GM21825 (cell line): ENCODE data around the gene PFN1.

Source experiments
- ATAC-seq: cut with Tn5 transposase; IDR thresholded peaks from one replicate; pipeline ENCODE4 v1.9.1; 2021; ENCODE audit warnings: mild to moderate bottlenecking, moderate library complexity; ENCODE audit not compliant: unreplicated experiment

Gene PFN1

DNA sequence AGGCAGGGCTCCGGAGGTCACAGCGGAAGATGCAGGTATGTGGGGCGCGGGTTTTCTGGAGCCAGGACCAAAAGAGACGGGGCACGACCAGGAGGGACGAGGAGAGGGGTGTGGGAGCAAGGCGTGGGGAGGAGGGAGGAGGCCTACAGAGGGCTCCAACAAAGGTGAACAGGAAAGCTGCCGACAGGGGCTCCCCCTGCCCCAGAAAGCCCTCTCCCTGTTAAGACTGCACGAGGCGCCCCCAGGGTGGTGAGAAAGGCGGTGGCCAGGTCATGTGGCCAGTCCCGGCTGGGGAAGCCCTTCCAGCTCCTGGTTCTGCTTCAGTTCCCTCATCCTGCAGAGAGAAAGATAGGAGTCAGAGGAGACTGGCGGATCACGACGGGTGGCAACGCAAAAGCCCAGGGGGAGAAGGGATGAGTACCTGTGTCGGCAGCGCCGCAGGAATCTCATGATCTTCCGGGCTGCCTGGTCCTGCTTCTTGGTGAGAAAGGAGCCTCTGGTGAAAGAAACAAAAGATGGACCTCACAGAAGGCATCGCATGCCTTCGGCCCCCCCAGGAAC is 20.2 kb upstream of the PFN1 start:
- no peak for ATAC-seq

DNA sequence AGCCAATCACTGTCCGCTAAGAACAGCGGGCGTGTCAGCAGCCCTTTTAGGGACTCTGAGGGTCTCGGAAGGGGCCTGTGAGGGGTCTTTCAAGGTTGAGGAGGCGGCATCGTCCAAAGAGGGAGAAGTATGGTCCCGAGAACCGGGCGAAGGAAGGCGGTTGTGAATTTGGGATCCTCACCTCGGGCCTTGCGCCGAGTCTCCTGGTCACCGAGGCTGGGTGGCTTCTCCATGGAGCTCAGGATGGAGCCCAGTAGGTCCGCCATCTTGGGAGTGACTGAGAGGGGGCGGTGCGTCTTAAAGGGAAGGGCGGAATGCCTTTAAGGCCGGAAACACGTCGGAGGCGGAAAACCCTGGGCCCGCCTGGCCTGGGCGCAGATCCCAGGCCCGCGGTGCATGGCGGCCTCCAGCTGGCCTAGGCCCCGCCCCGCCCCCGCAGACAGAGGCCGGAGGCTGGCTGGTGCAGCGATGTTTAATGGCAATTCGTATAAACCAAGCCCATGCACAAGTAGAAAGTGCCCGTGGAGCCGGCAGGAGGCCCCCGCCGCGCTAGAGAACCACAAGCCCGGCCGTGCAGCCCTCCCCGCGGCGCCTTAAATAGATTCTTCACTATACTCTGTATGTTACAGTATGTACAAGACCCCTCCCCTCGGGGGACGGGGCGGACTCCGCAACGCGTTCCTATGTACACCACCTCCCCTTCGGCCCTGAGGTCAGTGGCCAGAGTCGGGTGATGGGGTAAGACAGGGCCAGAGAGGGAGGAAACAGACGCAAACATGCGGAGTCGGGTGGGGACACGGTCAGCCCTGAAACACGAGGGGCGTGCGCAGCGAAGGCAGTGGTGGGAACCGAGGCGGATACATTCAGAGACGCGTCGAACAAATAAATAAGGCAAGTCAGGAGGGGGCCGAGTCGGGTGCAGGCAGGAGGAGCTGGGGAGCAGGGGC is 19.5 kb upstream of the PFN1 start, which contains the start of gene SPAG7:
Gene SPAG7 (minus strand): TSS at position 279 of the 947 bp plus-strand sequence. CDS start 13 bp downstream, at position 266.
- ATAC-seq = peak; percentile 66

DNA sequence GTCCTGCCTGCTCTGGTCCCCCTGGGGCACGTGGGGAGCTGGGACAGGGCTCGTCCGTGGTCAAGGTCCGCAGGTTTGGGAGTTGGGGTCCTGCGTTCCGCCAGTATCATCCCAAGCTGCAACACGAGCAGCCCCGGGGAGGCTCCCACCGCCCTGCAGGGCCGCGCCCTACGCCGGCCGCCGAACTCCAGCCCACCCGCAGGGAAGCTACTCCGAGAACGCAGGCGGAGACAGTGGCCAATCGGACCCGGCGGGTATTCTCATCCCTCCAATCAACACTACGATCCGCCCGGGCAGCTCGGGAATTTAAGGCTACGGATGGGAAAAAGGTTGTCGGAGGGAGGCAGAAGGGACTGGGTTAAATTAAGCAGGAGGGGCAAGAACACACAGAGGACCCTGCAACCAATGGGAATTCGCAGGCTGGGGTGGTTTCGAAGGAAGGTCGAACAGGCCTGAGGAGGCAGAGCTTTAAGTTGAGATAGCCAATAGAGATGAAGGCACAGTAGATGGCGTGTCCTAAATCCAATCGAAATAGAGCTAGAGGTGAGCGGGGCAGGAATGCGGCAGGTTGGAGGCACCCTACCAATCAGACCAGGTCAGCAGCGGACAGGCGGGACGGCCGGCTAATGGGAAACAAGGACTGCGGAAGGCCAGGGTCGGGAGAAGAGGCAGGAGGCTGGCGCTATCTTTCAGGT is 18.7 kb upstream of the PFN1 start:
- ATAC-seq = peak; percentile 67

DNA sequence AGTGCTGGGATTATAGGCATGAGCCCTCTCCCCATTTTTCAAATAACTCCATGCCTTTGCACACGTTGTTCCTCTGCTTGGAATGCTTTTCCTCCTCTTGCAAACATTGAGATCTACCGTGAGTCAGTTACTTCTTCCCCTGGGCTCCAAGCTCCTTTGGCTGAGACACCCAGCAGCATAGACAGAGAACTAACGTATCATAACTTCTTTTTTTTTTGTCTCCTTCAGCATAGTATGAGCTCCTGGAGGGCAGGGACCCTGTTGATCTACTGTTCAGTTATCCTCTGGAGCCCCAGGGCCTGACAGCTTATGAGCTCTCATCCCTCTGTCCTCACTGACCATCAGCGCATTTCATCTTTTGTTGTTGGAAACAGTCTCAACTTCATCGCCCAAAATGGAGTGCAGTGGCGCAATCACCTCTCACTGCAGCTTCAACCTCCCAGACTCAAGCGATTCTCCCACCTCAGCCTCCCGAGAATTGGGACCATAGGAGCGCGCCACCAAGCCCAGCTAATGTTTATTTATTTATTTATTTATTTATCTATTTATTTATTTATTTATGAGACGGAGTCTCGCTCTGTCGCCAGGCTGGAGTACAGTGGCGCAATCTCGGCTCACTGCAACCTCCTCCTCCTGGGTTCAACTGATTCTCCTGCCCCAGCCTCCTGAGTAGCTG is 17.1 kb upstream of the PFN1 start:
- no peak for ATAC-seq

DNA sequence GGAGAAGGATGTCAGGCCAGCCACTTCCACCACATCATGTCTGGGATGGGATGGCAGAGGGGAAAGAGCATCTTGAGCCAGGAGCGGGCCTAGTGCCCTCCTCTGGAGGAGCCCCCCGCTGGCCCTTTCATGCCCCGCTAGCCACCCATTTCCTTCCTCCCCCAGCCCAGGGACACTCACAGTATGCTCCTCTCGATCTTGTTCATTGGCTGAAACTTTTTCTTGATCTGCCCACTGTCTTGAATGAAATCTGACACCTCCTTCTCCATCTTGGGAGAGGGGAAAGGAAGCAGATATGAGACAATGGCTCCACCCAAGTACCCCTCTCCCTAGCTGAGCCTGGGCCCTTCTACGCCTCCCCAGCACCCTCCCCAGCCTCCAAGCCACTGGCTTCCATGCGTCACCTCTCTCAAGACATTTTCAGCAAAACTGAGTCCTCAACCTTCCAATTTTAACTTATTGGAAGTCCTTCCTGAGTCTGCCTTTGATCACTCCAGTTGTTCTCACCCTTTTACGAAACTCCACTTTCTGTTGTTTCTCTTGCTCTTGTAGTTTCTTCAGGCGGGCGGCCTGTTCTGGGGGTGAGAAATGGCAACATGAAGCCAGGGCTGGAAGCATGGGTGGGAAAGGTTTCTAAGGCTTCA is 12.1 kb upstream of the PFN1 start:
- no peak for ATAC-seq

DNA sequence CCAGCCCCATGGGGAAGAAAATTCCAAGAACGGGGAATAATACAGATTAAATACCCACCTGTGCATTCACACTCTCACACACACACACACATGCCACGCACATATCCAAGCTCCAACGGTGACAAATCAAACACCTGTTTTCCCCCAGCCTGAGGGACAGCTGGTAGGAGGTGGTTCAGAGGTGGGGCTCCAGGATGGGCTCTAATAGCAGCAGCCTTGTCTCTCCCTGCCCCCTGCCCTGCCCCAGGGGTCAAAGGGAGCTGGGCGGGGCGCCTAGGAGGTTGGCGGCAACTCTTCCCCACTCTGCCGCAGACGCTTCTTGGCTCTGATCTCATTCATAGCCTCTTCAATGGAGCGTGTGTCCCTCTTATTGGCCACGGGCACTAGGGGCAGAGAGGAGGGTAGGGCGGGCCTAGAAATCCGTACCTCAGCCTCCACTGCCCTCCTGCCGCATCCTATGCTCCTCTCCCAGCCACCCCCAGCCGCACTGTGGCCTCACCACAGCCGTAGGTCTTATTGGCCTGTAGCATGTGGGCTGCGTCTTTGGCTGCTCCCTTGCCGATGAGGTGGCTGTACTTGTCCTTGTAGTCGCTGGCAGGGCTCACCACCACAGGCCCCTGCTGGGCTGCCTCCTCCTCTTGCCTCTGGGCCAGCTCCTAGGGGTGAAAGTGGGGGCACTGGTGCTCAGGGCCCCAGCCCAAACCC is 11.1 kb upstream of the PFN1 start:
- no peak for ATAC-seq

DNA sequence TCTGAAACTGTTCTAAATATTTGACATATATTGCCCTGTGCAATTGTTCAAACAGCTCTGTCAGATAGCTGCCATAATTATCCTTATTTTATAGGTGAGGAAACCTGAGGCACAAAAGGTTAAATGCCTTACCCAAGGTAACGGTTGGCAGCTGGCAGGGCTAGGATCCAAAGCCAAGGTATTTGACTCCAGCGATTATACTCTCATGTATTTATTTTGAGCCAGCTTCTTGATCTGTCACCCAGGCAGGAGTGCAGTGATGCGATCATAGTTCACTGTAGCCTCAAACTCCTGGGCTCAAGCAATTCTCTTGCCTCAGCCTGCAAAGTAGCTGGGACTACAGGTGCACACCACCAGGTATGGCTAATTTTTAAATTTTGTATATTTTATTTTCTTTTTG is 9.8 kb upstream of the PFN1 start:
- no peak for ATAC-seq

DNA sequence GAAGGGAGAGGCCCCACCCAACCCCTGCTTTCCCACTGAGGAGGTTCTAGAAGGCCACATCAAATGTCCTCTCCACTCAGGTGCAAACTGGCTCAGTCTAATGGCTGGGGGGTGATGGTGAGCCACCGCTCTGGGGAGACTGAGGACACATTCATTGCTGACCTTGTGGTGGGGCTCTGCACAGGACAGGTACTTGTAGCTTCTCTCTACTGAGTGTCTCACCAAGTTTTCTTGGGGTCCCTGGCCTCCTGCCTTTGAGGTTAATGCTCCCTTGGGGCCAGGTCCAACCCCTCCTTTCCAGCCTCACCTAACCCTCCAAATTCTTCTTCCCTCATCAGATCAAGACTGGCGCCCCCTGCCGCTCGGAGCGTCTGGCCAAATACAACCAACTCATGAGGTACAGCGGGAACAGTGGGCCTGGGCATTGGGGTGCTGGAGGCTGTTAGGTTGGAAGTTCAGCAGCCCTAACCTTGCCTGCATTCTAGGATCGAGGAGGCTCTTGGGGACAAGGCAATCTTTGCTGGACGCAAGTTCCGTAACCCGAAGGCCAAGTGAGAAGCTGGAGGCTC is 8.2 kb upstream of the PFN1 start:
- ATAC-seq = no peak

DNA sequence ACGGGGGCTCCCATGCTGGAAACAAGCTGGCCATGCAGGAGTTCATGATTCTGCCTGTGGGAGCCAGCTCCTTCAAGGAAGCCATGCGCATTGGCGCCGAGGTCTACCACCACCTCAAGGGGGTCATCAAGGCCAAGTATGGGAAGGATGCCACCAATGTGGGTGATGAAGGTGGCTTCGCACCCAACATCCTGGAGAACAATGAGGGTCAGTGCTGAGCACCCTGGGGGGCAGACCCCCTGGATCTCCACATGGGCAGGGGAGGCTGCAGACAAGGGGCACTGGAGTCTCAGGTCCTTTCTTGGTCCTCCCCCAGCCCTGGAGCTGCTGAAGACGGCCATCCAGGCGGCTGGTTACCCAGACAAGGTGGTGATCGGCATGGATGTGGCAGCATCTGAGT is 6.8 kb upstream of the PFN1 start:
- no peak for ATAC-seq

DNA sequence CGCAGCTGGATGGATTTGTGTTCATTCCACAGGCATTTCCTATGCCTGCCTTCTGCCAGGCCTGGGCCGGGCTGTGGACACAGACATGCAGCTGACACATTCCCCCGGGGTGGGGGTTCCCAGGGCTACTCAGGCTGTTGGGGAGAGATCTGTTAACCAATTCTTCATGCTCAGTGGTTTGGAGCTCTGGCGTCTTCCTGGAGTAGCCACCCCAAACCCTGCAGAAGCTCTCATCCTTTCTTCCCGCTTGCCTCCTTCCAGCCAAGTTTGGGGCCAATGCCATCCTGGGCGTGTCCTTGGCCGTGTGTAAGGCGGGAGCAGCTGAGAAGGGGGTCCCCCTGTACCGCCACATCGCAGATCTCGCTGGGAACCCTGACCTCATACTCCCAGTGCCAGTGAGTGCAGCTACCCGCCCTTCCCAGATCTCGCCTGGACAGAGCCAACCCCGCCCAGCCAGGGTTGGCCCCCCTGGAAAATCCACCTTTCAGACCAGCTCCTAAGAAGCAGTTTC is 5.2 kb upstream of the PFN1 start:
- no peak for ATAC-seq

DNA sequence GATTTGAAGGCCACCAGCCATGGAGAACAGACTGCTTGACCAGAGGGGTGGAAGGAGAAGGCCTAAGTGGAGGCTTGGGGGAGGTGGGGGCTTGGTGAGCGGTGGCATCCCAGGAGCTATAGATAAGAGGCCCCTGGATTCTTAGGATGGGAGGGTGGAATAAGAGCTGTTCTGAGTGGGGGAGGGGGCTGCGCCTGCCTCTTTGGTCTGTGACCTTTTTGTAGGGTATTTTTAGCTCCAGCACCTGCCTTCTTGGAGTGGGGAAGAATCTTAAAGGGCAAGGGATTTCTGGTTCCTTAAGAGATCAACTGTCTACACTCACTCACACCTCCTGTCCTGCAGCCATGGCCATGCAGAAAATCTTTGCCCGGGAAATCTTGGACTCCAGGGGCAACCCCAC is 3.2 kb upstream of the PFN1 start:
- ATAC-seq = no peak

DNA sequence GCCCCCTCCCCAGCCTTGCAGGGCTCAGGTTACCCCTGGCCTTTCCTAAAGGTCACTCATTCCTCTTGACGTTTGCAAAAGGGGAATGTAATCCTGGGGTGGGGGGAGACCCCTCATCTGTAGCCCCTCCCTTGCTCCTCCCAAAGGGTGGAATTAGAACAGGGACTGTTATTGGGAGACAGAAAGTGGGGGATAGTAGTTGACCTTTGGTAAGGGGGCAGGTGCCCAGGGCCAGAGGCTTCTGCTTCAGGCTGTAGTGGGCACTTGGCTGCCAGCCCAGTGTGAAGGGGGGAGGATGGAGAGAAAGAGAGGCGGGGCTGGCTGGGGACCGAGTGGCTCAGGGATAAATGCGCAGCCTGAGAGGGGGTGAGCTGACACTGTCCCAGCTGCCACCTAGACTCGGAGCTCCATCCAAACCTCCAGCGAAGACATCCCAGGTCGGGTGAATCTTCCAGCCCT is 2.4 kb upstream of the PFN1 start, which contains the start of gene ENO3:
Gene ENO3 (plus strand): TSS at position 374 of the 459 bp plus-strand sequence. CDS start 711 bp downstream, outside the sequence.
- no peak for ATAC-seq

DNA sequence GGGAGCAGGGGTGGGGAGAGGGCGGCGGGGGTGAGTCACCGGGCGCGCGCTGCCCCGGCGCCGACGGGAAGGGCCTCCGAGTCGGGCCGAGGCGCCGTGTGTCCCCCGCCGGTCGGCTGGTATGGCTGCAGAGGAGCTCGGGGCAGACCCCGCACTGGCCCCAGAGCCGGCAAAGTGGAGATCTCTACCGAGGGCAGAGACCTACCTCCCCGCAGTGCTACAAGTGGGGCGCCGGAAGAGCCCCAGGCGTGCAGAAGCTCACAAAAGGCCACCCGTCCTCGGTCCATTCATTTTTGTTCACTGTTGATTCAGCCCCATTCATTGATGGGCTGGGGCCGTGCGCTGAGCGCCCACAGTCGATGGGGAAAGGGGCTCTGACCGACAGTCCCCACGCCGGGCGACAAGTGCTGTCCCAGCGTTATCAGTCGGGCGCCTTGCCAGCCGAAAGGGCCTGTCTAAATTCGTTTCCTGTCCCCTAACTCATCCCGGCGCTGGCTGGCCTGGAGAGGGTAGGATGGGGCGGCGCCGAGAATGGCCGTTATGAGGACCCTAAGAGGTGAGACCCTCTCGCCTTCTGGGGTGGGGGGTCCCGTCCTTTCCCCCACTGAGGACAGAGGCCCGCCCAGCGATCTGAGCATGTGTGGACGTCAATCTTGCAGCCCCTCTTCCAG is 1.9 kb upstream of the PFN1 start:
- ATAC-seq = no peak

DNA sequence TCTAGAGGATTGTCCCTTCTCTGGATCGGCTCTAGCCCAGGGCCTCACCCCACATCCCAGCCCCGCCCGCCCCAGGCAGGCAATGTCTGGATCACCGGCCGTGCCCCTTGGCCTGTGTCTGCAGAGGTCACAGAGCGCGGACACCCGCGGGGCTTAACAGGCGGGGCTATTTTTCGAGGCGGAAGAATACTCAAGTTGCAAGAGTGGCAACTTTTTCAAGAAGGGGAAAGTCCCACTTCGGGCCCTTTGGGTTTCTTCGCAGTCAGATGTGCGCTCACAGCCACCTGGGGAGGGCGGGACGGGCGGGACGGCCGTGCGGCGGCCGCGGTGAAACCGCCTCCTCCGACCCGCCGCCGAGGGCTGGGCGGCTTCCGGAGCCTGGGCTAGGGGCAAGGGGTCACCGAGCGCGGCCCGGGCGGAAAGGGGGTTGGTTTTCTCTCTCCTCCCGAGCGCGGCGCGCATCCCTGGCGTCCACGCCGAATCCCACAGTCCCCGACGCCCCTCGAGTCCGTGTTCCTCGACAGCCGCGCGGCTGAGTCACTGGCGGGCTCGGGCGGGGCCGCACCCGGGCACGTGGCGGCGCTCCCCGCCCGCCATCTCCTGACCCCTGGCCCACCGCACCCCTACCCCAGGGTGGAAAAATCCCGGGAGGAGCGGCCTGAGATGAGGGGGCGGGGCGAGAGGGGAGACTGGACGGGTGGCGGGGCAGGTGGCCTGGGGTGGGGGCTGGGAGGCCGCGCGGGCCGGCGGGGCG is 1.2 kb upstream of the PFN1 start:
- ATAC-seq = peak; percentile 26

DNA sequence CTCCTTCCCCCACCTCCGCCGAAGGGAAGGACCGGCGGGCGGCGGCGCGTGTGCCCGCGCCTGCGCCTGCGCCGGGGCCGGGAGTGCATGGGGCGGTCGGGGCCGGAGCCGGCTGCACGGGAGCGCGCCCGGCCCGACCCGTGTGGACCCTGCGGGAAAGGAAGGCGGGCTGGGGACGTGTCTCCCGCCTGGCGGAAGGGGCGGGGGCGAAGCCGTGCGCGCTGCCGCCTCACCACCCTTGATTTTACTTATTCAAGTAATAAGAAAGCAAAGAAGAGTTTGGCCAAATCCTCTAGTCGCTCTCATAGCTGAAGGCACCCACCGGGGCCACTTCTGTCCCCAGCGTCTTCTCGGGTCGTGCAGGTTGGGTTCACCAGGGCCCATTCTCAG is 596 bp upstream of the PFN1 start:
- ATAC-seq = peak; percentile 29

DNA sequence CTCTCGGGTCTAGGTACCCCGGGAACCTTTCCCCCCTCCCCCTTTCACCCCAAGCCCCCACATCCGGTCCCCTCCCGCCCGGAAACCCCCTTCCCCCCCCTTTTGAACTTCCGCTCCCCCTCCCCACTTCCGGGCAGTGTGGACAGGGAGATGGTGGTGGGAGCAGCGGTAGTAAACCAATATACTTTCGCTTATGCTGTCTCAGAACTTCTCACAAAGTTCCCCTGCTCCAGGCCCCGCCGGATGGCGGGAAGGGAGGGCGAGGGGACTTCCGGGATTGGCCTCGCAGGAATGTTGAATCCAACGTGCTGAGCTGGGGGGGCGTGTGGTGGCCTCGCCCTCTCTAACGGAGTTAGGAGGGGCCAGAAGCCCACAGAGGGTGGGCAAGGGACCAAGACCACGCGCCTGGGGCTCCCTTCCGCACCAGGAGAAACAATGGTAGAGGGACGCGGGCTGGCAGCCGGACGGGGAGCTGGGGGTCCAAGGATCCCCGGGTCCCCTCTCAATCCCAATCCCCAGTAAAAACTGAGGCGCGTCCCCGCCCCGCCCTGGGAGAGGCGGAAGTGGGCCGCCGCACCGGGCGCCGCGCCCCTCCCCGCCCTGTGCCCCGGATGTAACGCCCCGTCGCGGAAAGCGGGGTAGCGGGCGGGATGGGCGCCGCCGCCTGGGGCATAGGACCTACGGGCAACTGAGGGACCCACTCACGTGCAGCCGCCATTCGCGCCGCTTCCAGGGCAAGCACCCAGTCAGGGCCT is 742 bp downstream of the PFN1 start:
- no peak for ATAC-seq

DNA sequence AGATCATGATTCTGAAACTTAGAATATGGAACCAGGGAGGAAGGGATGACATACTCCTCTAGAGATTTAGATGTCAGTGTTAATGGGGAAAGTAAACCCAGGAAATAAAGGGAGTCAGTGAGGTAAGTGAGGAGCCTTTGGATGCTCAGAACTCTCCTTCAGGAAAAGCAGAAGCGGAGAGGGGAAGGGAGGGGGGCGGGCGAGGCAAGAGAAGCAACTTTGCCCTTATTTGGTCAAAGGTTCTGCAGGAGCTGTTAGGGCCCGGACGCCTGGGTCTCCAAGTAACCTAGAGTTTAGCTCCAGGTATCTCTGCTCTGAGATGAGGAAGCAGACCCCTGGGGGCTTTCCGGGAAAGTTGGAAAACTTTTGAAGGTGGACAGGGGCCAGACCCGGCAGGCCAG is 1.3 kb downstream of the PFN1 start:
- no peak for ATAC-seq
